GM18502 (cell line): Measurements from ENCODE around the gene EDA.
"Not testable (repeated sequence)": the region's sequence is repeated elsewhere in the genome, so short reads cannot be mapped to it uniquely, and the experiment has no call there.

Experiments used
- ATAC-seq: cut with Tn5 transposase; IDR thresholded peaks from one replicate; pipeline ENCODE4 v1.9.1; 2021; ENCODE audit warnings: mild to moderate bottlenecking; ENCODE audit not compliant: unreplicated experiment, poor library complexity

The EDA gene

GRCh38 chrX:69919749-69920148, 303.8 kb downstream of the EDA start:
- ATAC-seq: no peak

- no peak for ATAC-seq
These were observed 316.4 kb downstream of the EDA start for GRCh38 chrX:69932323-69932722.

DNA sequence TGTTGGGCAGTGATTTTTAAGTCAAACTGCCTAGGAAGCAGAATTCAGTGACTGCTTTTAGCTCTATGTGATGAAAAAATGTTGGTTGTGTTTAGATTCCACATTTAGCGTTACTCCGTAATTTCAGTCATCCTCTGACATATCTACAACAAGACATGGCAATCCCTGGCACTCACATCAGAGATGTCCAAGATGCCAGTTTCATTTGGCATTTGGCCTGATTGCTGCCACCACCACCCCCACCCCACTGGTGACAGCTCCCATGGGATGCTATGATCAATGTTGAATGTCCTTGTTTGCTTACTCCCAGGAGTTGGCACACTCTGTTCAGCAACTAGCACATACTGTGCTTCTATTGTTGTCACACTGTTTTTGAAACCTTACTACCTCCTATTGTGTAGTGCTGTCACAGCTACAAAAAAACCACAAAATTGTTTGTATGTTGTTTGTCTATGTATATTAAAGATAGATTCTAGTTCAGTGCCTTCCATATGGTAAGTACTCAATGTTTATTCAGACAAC, 332.4 kb downstream of the EDA start:
- ATAC-seq: no peak

DNA sequence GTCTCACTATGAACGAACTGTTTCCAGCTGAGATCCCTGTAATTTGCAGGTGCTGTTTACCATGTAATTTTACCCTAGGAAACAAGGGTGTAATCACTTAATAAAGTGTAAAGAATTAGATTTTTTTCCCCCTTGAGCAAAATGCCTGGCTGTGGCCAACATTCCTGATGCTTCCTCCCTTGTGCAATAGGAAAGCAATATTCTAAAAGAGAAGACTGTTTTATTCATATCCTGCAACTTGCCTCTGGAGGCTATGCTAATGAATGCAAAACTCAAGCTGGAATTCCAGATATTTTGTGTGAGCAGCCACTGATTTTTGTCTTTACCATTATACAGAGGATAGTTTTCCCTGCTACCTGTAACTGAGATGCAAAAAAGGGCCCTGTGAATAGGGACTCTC, 335.8 kb downstream of the EDA start:
- no peak for ATAC-seq

DNA sequence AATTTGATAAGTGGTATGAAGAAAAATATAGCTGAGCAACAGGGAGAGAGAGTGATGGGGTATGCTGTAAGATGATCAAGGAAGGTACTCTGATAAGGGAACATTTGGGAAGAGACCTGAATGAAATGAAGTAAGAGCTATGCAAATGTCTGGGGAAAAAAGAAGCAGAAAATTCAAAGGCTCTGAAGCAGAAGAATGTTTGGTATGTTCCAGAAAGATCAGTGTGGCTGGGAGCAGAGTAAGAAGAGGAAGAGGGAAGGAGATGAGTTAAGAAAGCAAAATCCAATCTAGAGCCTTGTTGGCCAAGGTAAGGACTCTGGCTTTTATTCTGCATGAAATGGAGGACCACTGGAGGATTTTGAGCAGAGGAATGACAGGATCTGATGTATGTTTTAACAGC, 343.8 kb downstream of the EDA start:
- no peak for ATAC-seq

DNA sequence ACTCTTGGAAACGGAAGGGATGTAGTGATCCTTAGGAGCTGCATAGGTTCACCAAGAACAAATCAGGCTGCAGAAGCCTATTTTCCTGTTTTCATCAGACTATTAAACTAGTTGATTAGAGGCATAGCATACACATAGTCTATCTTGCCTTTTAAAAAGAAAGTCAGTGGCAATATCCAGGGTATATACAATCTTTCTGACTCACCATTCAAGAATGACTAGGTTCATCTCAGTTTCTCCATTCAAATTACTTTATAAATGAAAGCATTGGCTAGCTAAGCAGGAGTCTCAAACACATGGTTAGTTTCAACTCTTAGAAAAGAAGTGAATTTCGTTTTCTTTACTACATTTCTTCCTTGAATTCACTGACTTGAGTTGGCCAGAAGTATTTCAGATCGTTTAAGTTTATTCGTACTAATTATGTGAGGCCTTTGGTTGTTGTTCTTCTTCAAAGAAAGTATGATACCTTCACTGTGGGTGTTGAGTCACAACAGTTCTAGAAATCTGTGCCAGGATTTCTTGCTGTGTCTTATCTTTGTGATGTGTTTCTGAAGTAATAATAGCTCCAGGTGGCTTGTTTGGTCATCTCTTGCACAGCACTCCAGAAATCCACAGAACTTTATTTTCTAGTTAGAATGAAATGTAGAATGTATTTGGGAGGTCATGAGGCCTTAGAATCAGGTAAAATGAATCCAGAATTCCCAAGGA, 345.6 kb downstream of the EDA start:
- no peak for ATAC-seq

DNA sequence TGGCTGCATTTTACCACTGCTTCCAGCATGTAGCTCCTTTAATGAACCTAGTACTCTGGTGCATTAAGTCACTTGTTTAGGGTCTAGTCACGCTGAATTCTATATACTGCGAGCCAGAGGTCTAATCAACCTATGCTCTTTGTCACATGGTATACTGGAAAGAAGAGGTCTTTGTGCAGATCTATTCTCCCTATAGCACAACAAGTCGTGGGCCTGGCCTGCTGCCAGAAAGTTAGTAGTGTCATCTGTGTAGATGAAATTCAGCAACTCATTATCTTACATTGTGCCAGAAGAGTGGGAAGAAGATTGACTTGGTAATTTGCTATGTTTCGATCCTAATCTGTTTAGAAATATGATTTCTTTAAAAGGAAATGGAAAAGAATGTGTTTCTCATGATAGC, 353.0 kb downstream of the EDA start:
- ATAC-seq: no peak

- no peak for ATAC-seq
These were observed 353.5 kb downstream of the EDA start for GRCh38 chrX:69969460-69969859.

GRCh38 chrX:69987691-69988090, 371.8 kb downstream of the EDA start:
- no peak for ATAC-seq

DNA sequence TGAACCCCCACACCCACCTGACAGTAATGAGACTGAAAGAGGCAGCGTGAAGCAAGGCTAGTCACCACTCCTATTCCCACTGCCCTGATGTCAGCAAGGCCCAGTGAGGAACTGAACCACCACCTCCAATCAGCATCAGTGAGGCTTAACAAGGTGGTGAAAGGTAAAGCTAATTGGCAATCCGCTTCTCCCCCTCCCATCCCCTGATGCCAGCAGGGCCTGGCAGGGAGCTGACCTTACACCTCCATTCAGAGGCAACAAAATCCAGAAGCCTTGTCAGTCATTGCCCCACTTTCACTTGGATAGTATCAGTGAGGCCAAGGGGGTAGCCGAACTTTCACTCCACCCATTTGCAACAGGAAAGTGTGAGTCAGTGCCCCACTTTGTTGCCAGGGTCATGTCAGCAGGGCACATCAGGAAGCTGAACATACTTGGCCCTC, 373.1 kb downstream of the EDA start:
- no peak for ATAC-seq

DNA sequence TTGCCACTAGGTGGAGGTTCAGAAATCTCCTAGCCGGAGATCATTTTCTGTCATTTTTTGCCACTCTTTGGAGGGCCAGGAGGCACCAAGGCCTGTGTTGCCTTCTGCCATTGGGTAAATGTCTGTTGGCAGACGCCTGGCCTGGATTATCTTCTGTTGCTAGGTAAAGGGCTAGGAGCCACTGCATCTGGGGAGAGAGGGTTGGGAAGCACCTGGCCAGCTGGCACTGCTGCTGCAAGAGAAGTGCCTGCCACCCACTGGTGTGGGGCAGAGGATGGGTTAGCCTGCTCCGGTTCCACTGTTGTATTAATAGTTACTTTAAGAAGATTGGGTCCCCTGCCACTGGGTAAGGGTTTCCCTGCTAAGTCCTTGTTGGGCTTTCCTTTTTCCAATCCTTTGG, 375.8 kb downstream of the EDA start:
- ATAC-seq: no peak

DNA sequence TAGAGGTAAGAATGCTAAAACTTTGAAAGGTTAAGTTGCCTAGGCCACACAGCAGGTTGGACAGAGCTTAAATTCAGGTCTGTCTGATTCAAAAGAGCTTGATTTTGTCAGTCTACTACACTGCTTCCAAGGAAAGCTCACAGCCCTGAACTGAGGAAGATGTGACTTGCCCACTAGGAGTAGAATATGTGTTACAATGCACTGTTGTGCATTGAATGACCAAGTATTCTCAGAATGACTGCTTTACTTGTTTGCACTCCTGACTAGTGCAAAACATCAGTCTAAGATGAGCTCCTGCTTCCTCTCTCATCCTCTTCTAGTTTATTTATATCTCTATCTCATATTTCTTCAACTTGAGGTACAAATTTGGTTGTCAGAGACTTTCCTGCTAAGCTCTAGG, 377.6 kb downstream of the EDA start:
- ATAC-seq: no peak

DNA sequence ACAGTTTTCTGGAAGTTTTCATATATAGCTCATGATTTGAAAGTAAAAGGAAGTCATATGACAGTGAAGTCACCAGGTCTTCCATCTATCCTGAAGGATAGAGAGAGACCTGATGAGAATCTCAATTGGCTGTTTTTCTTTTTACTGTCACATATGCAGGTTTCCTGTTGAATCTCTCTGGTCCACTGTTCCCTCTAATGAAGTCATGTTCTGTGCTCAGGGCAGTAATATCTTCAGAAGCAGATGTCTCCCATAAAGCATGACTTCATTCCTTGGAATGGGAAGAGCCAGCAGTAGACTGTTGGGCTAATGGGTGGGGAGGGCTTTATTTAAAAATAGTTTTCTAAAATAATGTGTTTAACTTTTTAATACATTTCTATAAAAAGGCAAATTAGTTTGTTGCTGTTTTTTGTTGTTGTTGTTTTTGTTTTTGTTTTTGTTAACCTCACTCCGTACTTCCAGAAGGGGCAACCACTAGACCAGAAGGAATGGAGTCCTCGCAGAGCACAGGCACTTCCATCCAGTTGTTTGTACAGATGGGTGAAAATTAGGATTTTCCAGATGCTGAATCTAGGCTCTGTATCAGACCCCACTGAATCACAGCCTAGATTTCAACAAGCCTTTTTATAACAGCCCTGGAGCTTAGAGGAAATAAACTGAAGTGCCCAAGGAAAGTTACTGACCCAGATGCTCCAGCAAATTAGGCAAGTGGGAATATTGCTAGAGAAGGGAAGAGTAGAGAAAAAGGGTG, 379.6 kb downstream of the EDA start:
- ATAC-seq: no peak

DNA sequence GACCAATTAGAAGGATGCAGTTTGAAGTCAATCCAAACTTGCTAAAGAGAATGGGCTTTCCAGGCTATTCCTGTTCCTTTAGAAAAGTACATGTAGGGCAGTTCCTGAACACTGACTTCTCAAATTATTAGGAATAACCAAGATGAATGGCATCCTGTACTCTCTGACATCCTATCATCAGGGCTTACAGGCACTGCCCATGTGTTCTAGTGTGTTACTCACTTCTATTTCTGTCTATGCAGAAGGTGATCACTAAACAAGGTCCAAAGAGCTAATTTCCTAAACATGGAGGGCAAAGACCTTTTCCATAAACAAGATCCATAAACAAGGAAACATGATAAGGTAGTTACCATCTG, 380.2 kb downstream of the EDA start:
- ATAC-seq: no peak

GRCh38 chrX:69998299-69998698, 382.4 kb downstream of the EDA start:
- ATAC-seq: not testable (repeated sequence)

DNA sequence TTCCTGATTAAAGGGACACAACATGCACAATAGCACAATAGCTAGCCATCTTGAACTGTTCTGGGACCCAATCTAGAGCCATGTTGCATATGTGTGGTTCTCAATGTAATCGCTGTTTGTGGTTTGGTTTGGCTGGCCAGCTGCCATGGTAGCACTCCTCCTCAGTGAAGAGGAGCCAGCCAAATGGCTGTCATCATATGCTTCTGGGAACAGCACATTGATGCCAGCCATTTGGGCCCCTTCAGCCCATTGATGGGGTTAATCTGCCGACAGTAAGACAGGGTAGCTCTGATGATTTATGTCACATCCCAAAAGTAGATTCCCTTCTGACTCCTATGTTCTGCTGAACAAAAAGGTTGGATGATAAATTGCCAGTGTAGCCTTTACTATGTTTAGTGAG, 385.4 kb downstream of the EDA start:
- no peak for ATAC-seq

DNA sequence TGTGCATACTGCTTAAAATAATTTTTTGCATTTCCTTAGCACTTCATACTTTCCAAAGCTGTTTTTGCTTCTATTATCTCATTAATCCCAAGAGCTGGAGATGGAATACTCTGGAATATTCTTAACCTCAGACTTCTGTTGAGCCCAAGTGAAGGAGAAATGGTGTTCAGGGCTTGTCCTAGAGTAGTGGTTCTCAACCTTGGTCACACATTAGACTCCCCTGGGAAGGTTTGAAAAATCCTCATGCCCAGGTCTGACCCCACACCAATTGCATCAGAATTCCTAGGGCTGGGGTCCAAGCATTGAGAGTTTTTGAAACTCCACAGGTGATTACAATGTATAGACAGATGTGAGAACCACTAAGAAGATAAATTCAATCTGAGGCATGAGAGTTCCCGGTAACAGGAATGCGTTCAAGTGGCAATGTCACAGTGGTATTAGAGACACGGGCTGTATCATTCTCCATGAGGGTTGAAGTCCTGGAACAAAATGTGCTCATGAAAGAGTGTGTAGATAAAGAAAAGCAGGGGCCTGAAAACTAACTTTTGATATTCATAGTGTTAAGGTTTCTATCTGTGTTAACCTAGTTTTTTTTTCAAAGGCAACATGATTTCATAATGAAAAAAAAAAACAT, 385.9 kb downstream of the EDA start:
- ATAC-seq: no peak

DNA sequence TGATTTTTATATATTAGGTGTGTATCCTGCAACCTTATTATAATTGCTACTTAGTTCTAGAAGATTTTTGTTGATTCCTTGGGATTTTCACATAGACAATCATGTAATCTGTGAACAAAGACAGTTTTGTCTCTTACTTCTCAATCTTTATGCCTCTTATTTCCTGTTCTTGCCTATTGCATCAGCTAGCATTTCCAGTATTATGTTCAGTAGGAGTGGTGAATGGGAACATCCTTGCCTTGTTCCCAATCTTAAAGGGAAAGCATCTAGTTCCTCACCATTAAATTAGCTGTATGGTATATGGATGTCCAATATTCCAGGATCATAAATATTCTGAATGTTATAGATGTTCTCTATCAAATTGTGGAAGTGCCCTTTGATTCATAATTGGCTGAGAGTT, 392.0 kb downstream of the EDA start:
- ATAC-seq: no peak

GRCh38 chrX:70009049-70009448, 393.1 kb downstream of the EDA start:
- no peak for ATAC-seq

DNA sequence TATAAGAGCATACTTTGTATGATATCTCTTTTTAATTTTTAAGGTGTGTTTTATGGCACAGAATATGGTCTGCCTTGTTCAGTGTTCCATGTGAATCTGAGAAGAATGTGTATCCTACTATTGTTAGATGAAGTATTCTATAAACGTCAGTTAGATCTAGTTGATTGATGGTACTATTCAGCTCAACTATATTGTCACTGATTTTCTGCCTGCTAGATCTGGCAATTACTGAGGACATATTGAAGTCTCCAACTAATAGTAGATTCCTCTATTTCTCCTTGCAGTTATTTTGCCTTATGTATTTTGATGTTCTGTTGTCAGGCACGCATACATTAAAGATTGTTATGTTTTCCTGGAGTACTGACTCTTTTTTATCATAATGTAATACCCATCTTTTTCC, 394.1 kb downstream of the EDA start:
- no peak for ATAC-seq

GRCh38 chrX:70012756-70013155, 396.8 kb downstream of the EDA start:
- no peak for ATAC-seq
